H1 (cell line): ENCODE data around the gene DTX4. TPM values are rescaled to one million over a fixed set of nuclear protein-coding genes. Genes with fewer than 3 reads are reported as not detected.

ENCODE experiments used
- CTCF ChIA-PET: fragments of 300-600 bp; sonication (Branson Sonifier 250); formaldehyde crosslinking; loops from one replicate; lab custom pipeline; 2021; ENCODE audit not compliant: partially characterized antibody; lab: Charles Lee
- POLR2A ChIA-PET: fragments of 300-600 bp; sonication (Branson Sonifier 250); formaldehyde crosslinking; loops from one replicate; lab custom pipeline; 2021; ENCODE audit warnings: inconsistent platforms; ENCODE audit not compliant: partially characterized antibody; lab: Charles Lee
- DNase-seq, 2 experiments: peaks; one replicate each; pipeline versions ENCODE4 v3.0.0 to v3.0.0-alpha.2; 2010 to 2022; ENCODE audit warnings: low spot score in 2 of 2, low read depth in 1 of 2, mixed read lengths in 1 of 2
- FAIRE-seq: peaks from 2 replicates; lab custom pipeline; 2011; peaks lifted over from hg19 to GRCh38; lab: Jason Lieb, UNC
- H2AFZ ChIP-seq: 2 replicates; pipeline ENCODE4 v1.8.1; 2012; ENCODE audit warnings: low read length, inconsistent platforms
- H2AK5ac ChIP-seq: 2 replicates; pipeline ENCODE4 v1.6.1; 2013; ENCODE audit warnings: low read depth, low read length
- H2BK120ac ChIP-seq: replicated peaks from 2 replicates; pipeline ENCODE3; 2013; ENCODE audit warnings: low read depth, low read length, inconsistent platforms
- H2BK12ac ChIP-seq: 2 replicates; pipeline ENCODE4 v1.6.1; 2013; ENCODE audit warnings: low read depth, low read length
- H2BK15ac ChIP-seq: 2 replicates; pipeline ENCODE4 v1.6.1; 2013; ENCODE audit warnings: low read length
- H2BK20ac ChIP-seq: 2 replicates; pipeline ENCODE4 v1.6.1; 2013; ENCODE audit warnings: low read length
- H2BK5ac ChIP-seq: 2 replicates; pipeline ENCODE4 v1.6.1; 2013; ENCODE audit warnings: low read depth, low read length
- H3K14ac ChIP-seq: 2 replicates; pipeline ENCODE4 v1.6.1; 2013; ENCODE audit warnings: inconsistent platforms; ENCODE audit not compliant: insufficient read length
- H3K18ac ChIP-seq: 2 replicates; pipeline ENCODE4 v1.6.1; 2013; ENCODE audit warnings: low read length; ENCODE audit errors: extremely low read depth
- H3K23ac ChIP-seq: 2 replicates; pipeline ENCODE4 v1.6.1; 2013; ENCODE audit warnings: inconsistent platforms; ENCODE audit not compliant: insufficient read length
- H3K23me2 ChIP-seq: 2 replicates; pipeline ENCODE4 v1.6.1; 2013; ENCODE audit warnings: low read depth, low read length
- H3K27ac ChIP-seq: 2 replicates; pipeline ENCODE4 v1.6.1; 2011; ENCODE audit warnings: low read depth, low read length, inconsistent platforms
- H3K27me3 ChIP-seq, 4 experiments: replicated peaks in 1 of 4; 1 replicate in 1 of 4; 2 replicates in 3 of 4; pipeline versions ENCODE4 v1.6.1 to v1.8.1; 2011 to 2013; ENCODE audit warnings: low read length in 3 of 4, mild to moderate bottlenecking in 3 of 4, inconsistent platforms in 2 of 4, mixed read lengths in 2 of 4, moderate library complexity in 1 of 4; ENCODE audit not compliant: control insufficient read depth in 3 of 4, insufficient read depth in 3 of 4; ENCODE audit errors: extremely low read depth in 1 of 4
- H3K36me3 ChIP-seq, 4 experiments: 2 replicates each; pipeline versions ENCODE4 v1.6.1 to v1.8.1; 2011 to 2013; ENCODE audit warnings: mild to moderate bottlenecking in 4 of 4, low read length in 3 of 4, moderate library complexity in 2 of 4, control low read depth in 1 of 4, inconsistent platforms in 1 of 4; ENCODE audit not compliant: insufficient read depth in 4 of 4, control insufficient read depth in 2 of 4
- H3K4ac ChIP-seq: replicated peaks from 2 replicates; pipeline ENCODE3; 2013; ENCODE audit warnings: low read length, low read depth, mixed read lengths, inconsistent platforms; ENCODE audit not compliant: insufficient read length
- H3K4me1 ChIP-seq, 4 experiments: replicated peaks in 1 of 4; 1 replicate in 1 of 4; 2 replicates in 3 of 4; pipeline versions ENCODE4 v1.6.1 to v1.8.1; 2011 to 2013; ENCODE audit warnings: low read length in 3 of 4, inconsistent platforms in 2 of 4, mixed read lengths in 1 of 4; ENCODE audit not compliant: insufficient read depth in 4 of 4, control insufficient read depth in 3 of 4
- H3K4me2 ChIP-seq, 2 experiments: 2 replicates each; pipeline versions ENCODE4 v1.6.1 to v1.8.1; 2011 to 2013; ENCODE audit warnings: low read depth in 2 of 2, low read length in 2 of 2, control low read depth in 1 of 2, inconsistent platforms in 1 of 2, mild to moderate bottlenecking in 1 of 2; ENCODE audit not compliant: insufficient read depth in 1 of 2
- H3K4me3 ChIP-seq, 4 experiments: fragments of 200-600, 300-600 bp in 1 of 4; sonication (generic), shearing (Covaris generic), sonication (Bioruptor Twin) in 1 of 4; 2 replicates each; pipeline versions ENCODE4 v1.5.1 to v1.8.1; 2011 to 2016; ENCODE audit warnings: low read length in 4 of 4, low read depth in 3 of 4, control low read depth in 2 of 4, inconsistent platforms in 2 of 4, mild to moderate bottlenecking in 2 of 4, mixed read lengths in 1 of 4, moderate library complexity in 1 of 4; ENCODE audit not compliant: insufficient read depth in 2 of 4; ENCODE audit errors: extremely low read depth in 1 of 4
- H3K56ac ChIP-seq: replicated peaks from 2 replicates; pipeline ENCODE3; 2013; ENCODE audit warnings: low read depth, mild to moderate bottlenecking, mixed read lengths, low read length, inconsistent platforms; ENCODE audit not compliant: insufficient read length
- H3K79me1 ChIP-seq: 2 replicates; pipeline ENCODE4 v1.6.1; 2013; ENCODE audit warnings: low read depth, low read length, control low read depth
- H3K79me2 ChIP-seq, 2 experiments: 2 replicates each; pipeline versions ENCODE4 v1.6.1 to v1.8.1; 2012 to 2013; ENCODE audit warnings: low read length in 2 of 2, mild to moderate bottlenecking in 2 of 2, inconsistent platforms in 1 of 2; ENCODE audit not compliant: insufficient read depth in 2 of 2, control insufficient read depth in 1 of 2
- H3K9ac ChIP-seq, 4 experiments: replicated peaks in 1 of 4; 1 replicate in 1 of 4; 2 replicates in 3 of 4; pipeline versions ENCODE4 v1.6.1 to v1.8.1; 2011 to 2013; ENCODE audit warnings: low read depth in 3 of 4, low read length in 3 of 4, control low read depth in 2 of 4, mild to moderate bottlenecking in 2 of 4, moderate library complexity in 2 of 4, inconsistent platforms in 1 of 4; ENCODE audit errors: extremely low read depth in 1 of 4
- H3K9me3 ChIP-seq, 2 experiments: 2 replicates each; pipeline versions ENCODE4 v1.6.1 to v1.8.1; 2012 to 2013; ENCODE audit warnings: mild to moderate bottlenecking in 2 of 2, moderate library complexity in 2 of 2, control low read depth in 1 of 2, inconsistent platforms in 1 of 2, low read depth in 1 of 2, low read length in 1 of 2, mixed read lengths in 1 of 2; ENCODE audit not compliant: insufficient read depth in 2 of 2
- H4K20me1 ChIP-seq, 2 experiments: replicated peaks in 1 of 2; 2 replicates each; pipeline versions ENCODE3 to v1.8.1; 2011 to 2013; ENCODE audit warnings: inconsistent platforms in 2 of 2, low read length in 2 of 2, mild to moderate bottlenecking in 1 of 2; ENCODE audit not compliant: insufficient read depth in 2 of 2, control insufficient read depth in 1 of 2
- H4K5ac ChIP-seq: 2 replicates; pipeline ENCODE4 v1.6.1; 2013; ENCODE audit warnings: low read length, low read depth, mixed read lengths, inconsistent platforms; ENCODE audit not compliant: insufficient read length
- H4K8ac ChIP-seq: 2 replicates; pipeline ENCODE4 v1.8.0; 2013; ENCODE audit warnings: mild to moderate bottlenecking, moderate library complexity, low read length, inconsistent platforms; ENCODE audit not compliant: insufficient read depth; ENCODE audit errors: extremely low read depth
- H4K91ac ChIP-seq: replicated peaks from 2 replicates; pipeline ENCODE3; 2013; ENCODE audit warnings: low read length, mixed read lengths, inconsistent platforms; ENCODE audit not compliant: insufficient read length
- CHD2 ChIP-seq: IDR thresholded peaks from 2 replicates; pipeline ENCODE4 v1.6.1; 2012; ENCODE audit warnings: low read length, improper control_type of control experiment
- CTBP2 ChIP-seq: IDR thresholded peaks from 2 replicates; pipeline ENCODE4 v1.7.0; 2011; ENCODE audit warnings: borderline replicate concordance, mild to moderate bottlenecking, moderate library complexity, mixed read lengths, low read length; ENCODE audit not compliant: insufficient read depth, insufficient read length
- MAFK ChIP-seq: IDR thresholded peaks from 2 replicates; pipeline ENCODE4 v1.6.1; 2012; ENCODE audit warnings: low read depth, mild to moderate bottlenecking, improper control_type of control experiment, low read length
- NANOG ChIP-seq: IDR thresholded peaks from 2 replicates; pipeline ENCODE4 v1.6.1; 2011; ENCODE audit warnings: low read length, low read depth, mild to moderate bottlenecking, inconsistent platforms; ENCODE audit not compliant: insufficient read depth, poor library complexity, severe bottlenecking
- RNF2 ChIP-seq: fragments of 200-900, 300-1000 bp; sonication (generic); IDR thresholded peaks from 2 replicates; pipeline ENCODE4 v1.7.1; 2016; ENCODE audit warnings: borderline replicate concordance, low read depth, mild to moderate bottlenecking, antibody characterized with exemption, low read length; ENCODE audit not compliant: poor library complexity, severe bottlenecking; ENCODE audit errors: missing control alignments
- TAF7 ChIP-seq: optimal IDR thresholded peaks from 2 replicates; pipeline ENCODE3; 2011; ENCODE audit warnings: low read depth, mild to moderate bottlenecking, inconsistent platforms, low read length, moderate library complexity, borderline replicate concordance
- WGBS, 2 experiments: shearing (Covaris generic) in 1 of 2; methylation state at CpG; one replicate each; pipeline versions ENCODE4 v1.1.6 to v1.1.7; 2013 to 2015; ENCODE audit warnings: low lambda C conversion rate in 2 of 2, mixed read lengths in 2 of 2, inconsistent platforms in 1 of 2, low coverage in 1 of 2, missing lambda C conversion rate in 1 of 2; ENCODE audit not compliant: insufficient replicate concordance in 2 of 2, insufficient coverage in 1 of 2, insufficient read length in 1 of 2; ENCODE audit errors: extremely low coverage in 1 of 2, missing lambda C conversion rate in 1 of 2; 5-methylcytosine and 5-hydroxymethylcytosine counted together
- polyA plus RNA-seq, 7 experiments: library from polyadenylated mRNA; depleted of rRNA in 3 of 7; stranded (reverse) in 5 of 7; unstranded in 2 of 7; fragments of >200 nt in 5 of 7; fragments of 200-250 nt in 2 of 7; gene quantifications; 1 replicate in 5 of 7; 2 replicates in 1 of 7; 4 replicates in 1 of 7; pipeline versions ENCODE4 v1.2.1 to v1.2.3, GENCODE V29; 2011 to 2013; ENCODE audit warnings: missing spikeins in 2 of 7, mixed read lengths in 2 of 7
- total RNA-seq: library from RNA; stranded (reverse); fragmentation: NEBNext Ultra II Directional; extraction: Animal tissue kit (Norgen Biotek cat#: 25700); gene quantifications from 2 replicates; pipeline ENCODE4 v1.2.1, GENCODE V29; 2021
- TF ChIP-seq, protein P1 (sequence below): IDR thresholded peaks from 2 replicates; pipeline ENCODE4 v1.6.1; 2012; ENCODE audit warnings: inconsistent platforms

The DTX4 gene
- total and polyA plus RNA-seq, 2 of the 8 experiments (the other 6 are each of a cell fraction or from before 2014, with no cell fraction given), result 5.1 to 18.8 TPM

DNA sequence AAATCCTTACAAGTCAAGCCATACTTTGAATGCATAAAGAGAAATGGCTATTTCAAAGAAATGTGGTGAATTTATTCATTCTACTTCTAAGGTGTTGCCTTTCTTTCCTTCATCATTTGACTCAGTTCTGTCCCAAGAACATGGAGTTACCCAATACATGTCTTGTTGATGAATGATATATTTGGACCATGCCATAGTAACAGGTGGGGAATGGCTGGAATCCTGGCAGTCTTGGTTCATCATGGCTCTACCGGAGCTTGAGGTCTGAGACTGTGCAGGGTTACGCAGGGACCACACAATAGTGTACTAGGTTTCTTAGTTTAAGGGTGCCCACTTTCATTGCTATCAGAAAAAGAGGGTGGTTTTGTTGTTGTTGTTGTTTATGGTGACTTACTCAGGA is 81.1 kb downstream of the DTX4 start:
- Histone ChIP-seq H4K8ac (no peak overlapping the region), H4K20me1 (no peaks in the 10 kb centered on the region), H3K79me1 (no peaks in the 10 kb centered on the region), H3K27ac (no peak overlapping the region), H3K9ac (no peak overlapping the region), H3K18ac (no peak overlapping the region), H3K27me3 (no peaks in the 10 kb centered on the region), H2AK5ac (no peak overlapping the region), H3K23me2 (no peaks in the 10 kb centered on the region), H4K91ac (no peak overlapping the region), H3K4me1 (peaks cover 0 to 3% (median 1%) of the 10 kb centered on the region in 4 experiments; a peak in 2 of 7 replicates), H2BK12ac (no peak overlapping the region), H2BK20ac (no peak overlapping the region), H3K9me3 (no peaks in the 10 kb centered on the region), H3K23ac (no peak overlapping the region), H3K56ac (no peak overlapping the region), H2BK120ac (no peak overlapping the region), H3K36me3 (no peaks in the 10 kb centered on the region), H3K14ac (no peak overlapping the region), H3K79me2 (no peaks in the 10 kb centered on the region), H4K5ac (no peak overlapping the region), H3K4ac (no peak overlapping the region), H3K4me2 (no peak overlapping the region), H2BK5ac (no peak overlapping the region), H2BK15ac (no peak overlapping the region), H2AFZ (no peak overlapping the region), H3K4me3 (no peak overlapping the region)
- TF ChIP-seq NANOG (no peak), TAF7 (no peak), CHD2 (no peak), MAFK (no peak), RNF2 (no peak), CTBP2 (no peak)
- TF ChIP-seq, protein P1, sequence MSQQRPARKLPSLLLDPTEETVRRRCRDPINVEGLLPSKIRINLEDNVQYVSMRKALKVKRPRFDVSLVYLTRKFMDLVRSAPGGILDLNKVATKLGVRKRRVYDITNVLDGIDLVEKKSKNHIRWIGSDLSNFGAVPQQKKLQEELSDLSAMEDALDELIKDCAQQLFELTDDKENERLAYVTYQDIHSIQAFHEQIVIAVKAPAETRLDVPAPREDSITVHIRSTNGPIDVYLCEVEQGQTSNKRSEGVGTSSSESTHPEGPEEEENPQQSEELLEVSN, result no peak
- CTCF ChIA-PET, result no interaction called here
- WGBS, 2 experiments, result 88% methylated on average over 2 of the region's 2 CpGs; no CpG with 5 or more reads in 1 of the 2 experiments
- DNase-seq (no peak), FAIRE-seq (no peak)
- POLR2A ChIA-PET, result no interaction called here
